Glutamatergic neuron (in vitro differentiated cells): ENCODE results near the gene FCSK. TPM values are rescaled to one million over a fixed set of nuclear protein-coding genes. Genes with fewer than 3 reads are reported as not detected.

ENCODE experiments used
- DNase-seq: peaks from one replicate; pipeline ENCODE4 v3.0.0; 2022
- H3K27ac Mint-ChIP-seq: one replicate; pipeline ENCODE4 v1.8.0; 2020; ENCODE audit warnings: mild to moderate bottlenecking, mixed read lengths, inconsistent platforms; ENCODE audit not compliant: unreplicated experiment
- H3K27me3 Mint-ChIP-seq: one replicate; pipeline ENCODE4 v1.8.0; 2020; ENCODE audit warnings: mild to moderate bottlenecking, moderate library complexity, mixed read lengths, inconsistent platforms; ENCODE audit not compliant: unreplicated experiment
- H3K36me3 Mint-ChIP-seq: one replicate; pipeline ENCODE4 v1.8.0; 2020; ENCODE audit warnings: mild to moderate bottlenecking, mixed read lengths, inconsistent platforms; ENCODE audit not compliant: unreplicated experiment
- H3K4me1 Mint-ChIP-seq: one replicate; pipeline ENCODE4 v1.8.0; 2020; ENCODE audit warnings: mild to moderate bottlenecking, low read depth, mixed read lengths, inconsistent platforms; ENCODE audit not compliant: unreplicated experiment
- H3K4me3 Mint-ChIP-seq: one replicate; pipeline ENCODE4 v1.8.0; 2020; ENCODE audit warnings: mild to moderate bottlenecking, mixed read lengths, inconsistent platforms; ENCODE audit not compliant: unreplicated experiment
- H3K9me3 Mint-ChIP-seq: one replicate; pipeline ENCODE4 v1.8.0; 2020; ENCODE audit warnings: mild to moderate bottlenecking, moderate library complexity, mixed read lengths, inconsistent platforms; ENCODE audit not compliant: unreplicated experiment
- CTCF ChIP-seq: fragments of 200-600 bp; sonication (generic); IDR thresholded peaks from one replicate; pipeline ENCODE4 v1.5.0; 2021; ENCODE audit not compliant: partially characterized antibody, unreplicated experiment
- total RNA-seq: library from RNA; stranded (reverse); fragmentation: NEBNext Ultra II Directional; extraction: Animal tissue kit (Norgen Biotek cat#: 25700); gene quantifications from one replicate; pipeline ENCODE4 v1.2.1, GENCODE V29; 2021; ENCODE audit not compliant: unreplicated experiment

Gene FCSK
- total RNA-seq, 1 donor from 2014 or later = 15.4 TPM

- H3K27ac Mint-ChIP-seq = peak overlapping the region; percentile 80
- peak; percentile 55 for DNase-seq
- peaks cover 3% of the 10 kb centered on the region for H3K36me3 Mint-ChIP-seq
- peaks cover 63% of the 10 kb centered on the region for H3K4me1 Mint-ChIP-seq
- no peak for TF ChIP-seq CTCF
- H3K27me3 Mint-ChIP-seq = peaks cover 27% of the 10 kb centered on the region
- peaks cover 20% of the 10 kb centered on the region for H3K9me3 Mint-ChIP-seq
- peak overlapping the region; percentile 84 for H3K4me3 Mint-ChIP-seq
Measured at GRCh38 chr16:70432723-70433457, 21.5 kb upstream of the FCSK start.

GRCh38 chr16:70433458-70434103 is 20.8 kb upstream of the FCSK start:
- peak overlapping the region; percentile 84 for H3K4me3 Mint-ChIP-seq
- no peak for DNase-seq
- H3K27ac Mint-ChIP-seq = peak overlapping the region; percentile 80
- H3K36me3 Mint-ChIP-seq = peaks cover 3% of the 10 kb centered on the region
- H3K4me1 Mint-ChIP-seq = peaks cover 56% of the 10 kb centered on the region
- peaks cover 25% of the 10 kb centered on the region for H3K27me3 Mint-ChIP-seq
- peaks cover 17% of the 10 kb centered on the region for H3K9me3 Mint-ChIP-seq
- no peak for TF ChIP-seq CTCF

GRCh38 chr16:70434484-70435260 is 19.7 kb upstream of the FCSK start:
- Mint-ChIP-seq H3K4me1 (peaks cover 52% of the 10 kb centered on the region), H3K36me3 (peaks cover 3% of the 10 kb centered on the region), H3K27ac (no peak overlapping the region), H3K4me3 (peak overlapping the region; percentile 84), H3K9me3 (peaks cover 14% of the 10 kb centered on the region), H3K27me3 (peaks cover 21% of the 10 kb centered on the region)
- no peak for TF ChIP-seq CTCF
- no peak for DNase-seq

- no peak for TF ChIP-seq CTCF
- Mint-ChIP-seq H3K4me3 (peak overlapping the region; percentile 98), H3K4me1 (peaks cover 41% of the 10 kb centered on the region), H3K27ac (peak overlapping the region; percentile 96), H3K27me3 (peaks cover 22% of the 10 kb centered on the region), H3K9me3 (peaks cover 18% of the 10 kb centered on the region), H3K36me3 (peaks cover 3% of the 10 kb centered on the region)
- DNase-seq = peak; percentile 69
Measured at GRCh38 chr16:70437017-70437581, 17.3 kb upstream of the FCSK start.
